Measurements from ENCODE around the gene PLB1. TPM values are rescaled to one million over a fixed set of nuclear protein-coding genes. Genes with fewer than 3 reads are reported as not detected.

PLB1 gene
- polyA plus RNA-seq, 2 of the 4 experiments (the other 2 are of a cell fraction), result 0.26 to 1.4 TPM

GRCh38 chr2:28477645-28478044, 18.2 kb upstream of the PLB1 start:
- CTCF ChIA-PET, result no interaction called here
- TF ChIP-seq REST (IDR thresholded peaks at IDR 0.05) (no peak), NFE2L2 (conservative IDR thresholded peaks at IDR 0.05; ENCODE audit: low read length) (no peak), HES2 (IDR thresholded peaks at IDR 0.05) (no peak), HOXA7 (CRISPR knock-in tag; IDR thresholded peaks at IDR 0.05) (no peak), TFCP2L1 (CRISPR knock-in tag; IDR thresholded peaks at IDR 0.05) (no peak), CBX8 (IDR thresholded peaks at IDR 0.05) (no peak), NR3C1 (IDR thresholded peaks at IDR 0.05) (no peak), RCOR1 (IDR thresholded peaks at IDR 0.05; ENCODE audit: low read depth, low read length) (no peak), TP53 (CRISPR knock-in tag; IDR thresholded peaks at IDR 0.05) (no peak)
- DNase-seq (ENCODE audit: low read depth in 1 of 2, low spot score in 1 of 2), result no peak
- POLR2A ChIA-PET, result no interaction called here
- H3K4me3 ChIP-seq, result no peak overlapping the region
- no peaks in the 10 kb centered on the region for H3K4me1 ChIP-seq
- WGBS (ENCODE audit: missing lambda C conversion rate), result 39% methylated on average over 3 of the region's 3 CpGs
- H3K4me2 ChIP-seq, result no peak overlapping the region
- H3K9me3 ChIP-seq, result peaks cover 2% of the 10 kb centered on the region; the same call in 2 of the 3 replicates
- FAIRE-seq, result no peak
- ATAC-seq, result peak; percentile 31 to 55; a peak in 3 of 6 replicates
- H3K27ac ChIP-seq, result no peak overlapping the region

- WGBS (ENCODE audit: missing lambda C conversion rate), result 34% methylated on average over 5 of the region's 5 CpGs
- no peak for TF ChIP-seq CHD2 (IDR thresholded peaks at IDR 0.05; ENCODE audit: low read length, partially characterized antibody)
- no peak for TF ChIP-seq E2F6 (IDR thresholded peaks at IDR 0.05; ENCODE audit: borderline replicate concordance, low read depth)
- TF ChIP-seq CBX2 (IDR thresholded peaks at IDR 0.05; ENCODE audit: borderline replicate concordance, low read depth), result no peak
- no peak for TF ChIP-seq HOXB5 (CRISPR knock-in tag; IDR thresholded peaks at IDR 0.05)
- no peak for TF ChIP-seq HDAC2 (IDR thresholded peaks at IDR 0.05)
- TF ChIP-seq FOSB (CRISPR knock-in tag; IDR thresholded peaks at IDR 0.05), result no peak
- no peak for TF ChIP-seq ATOH8 (CRISPR knock-in tag; IDR thresholded peaks at IDR 0.05; ENCODE audit: low read depth)
- no peak for TF ChIP-seq HEYL (CRISPR knock-in tag; IDR thresholded peaks at IDR 0.05)
- no peak for TF ChIP-seq RAD21 (conservative IDR thresholded peaks at IDR 0.05 in 1 of 2, IDR thresholded peaks at IDR 0.05 in 1 of 2)
- no peak for TF ChIP-seq EP300 (IDR thresholded peaks at IDR 0.05)
- no peak for TF ChIP-seq ZSCAN20 (CRISPR knock-in tag; IDR thresholded peaks at IDR 0.05)
- no peak for TF ChIP-seq CBX8 (IDR thresholded peaks at IDR 0.05)
- no peak for TF ChIP-seq PBX3 (IDR thresholded peaks at IDR 0.05)
- no peak for TF ChIP-seq ZNF302 (CRISPR knock-in tag; IDR thresholded peaks at IDR 0.05)
- CTCF ChIA-PET, result no interaction called here
- peaks cover 5% of the 10 kb centered on the region; the same call in 2 of the 3 replicates for H3K9me3 ChIP-seq
- no peak overlapping the region for H3K27ac ChIP-seq
- DNase-seq (ENCODE audit: low read depth in 1 of 2, low spot score in 1 of 2) (no peak), ATAC-seq (no peak), FAIRE-seq (no peak)
- POLR2A ChIA-PET, result no interaction called here
- H3K4me1 ChIP-seq, result no peaks in the 10 kb centered on the region
- H3K4me2 ChIP-seq, result no peak overlapping the region
- H3K4me3 ChIP-seq, result no peak overlapping the region
Observed at GRCh38 chr2:28480403-28481049, 15.3 kb upstream of the PLB1 start.

Data from A549 (cell line).